Endodermal cell (in vitro differentiated cells): ENCODE results near the gene SCTR. TPM values are rescaled to one million over a fixed set of nuclear protein-coding genes. Genes with fewer than 3 reads are reported as not detected.
A peak's percentile ranks its signal among the peaks of the same experiment; 100 is the strongest.

Source experiments
- DNase-seq: peaks from one replicate; pipeline ENCODE4 v3.0.0-alpha.2; 2017
- H3K27ac ChIP-seq: 2 replicates; pipeline ENCODE4 v1.5.1; 2013; ENCODE audit warnings: mild to moderate bottlenecking, low read depth, low read length, moderate library complexity
- H3K27me3 ChIP-seq: 2 replicates; pipeline ENCODE4 v1.6.1; 2013; ENCODE audit warnings: mild to moderate bottlenecking, low read length, moderate library complexity; ENCODE audit not compliant: insufficient read depth, control insufficient read depth, poor library complexity, severe bottlenecking
- H3K36me3 ChIP-seq: 2 replicates; pipeline ENCODE4 v1.7.0; 2013; ENCODE audit warnings: mild to moderate bottlenecking, low read length, moderate library complexity; ENCODE audit not compliant: control insufficient read depth, insufficient read depth
- H3K4me1 ChIP-seq: one replicate; pipeline ENCODE4 v1.7.0; 2013; ENCODE audit warnings: low read length; ENCODE audit not compliant: control insufficient read depth, insufficient read depth
- H3K4me3 ChIP-seq: 2 replicates; pipeline ENCODE4 v1.5.1; 2013; ENCODE audit warnings: mild to moderate bottlenecking, low read length, moderate library complexity
- H3K9ac ChIP-seq: 2 replicates; pipeline ENCODE4 v1.6.1; 2013; ENCODE audit warnings: mild to moderate bottlenecking, low read length, moderate library complexity; ENCODE audit not compliant: poor library complexity, severe bottlenecking; ENCODE audit errors: extremely low read depth
- H3K9me3 ChIP-seq: 2 replicates; pipeline ENCODE4 v1.6.1; 2013; ENCODE audit warnings: mild to moderate bottlenecking, low read length, moderate library complexity; ENCODE audit not compliant: control insufficient read depth
- H3K27ac Mint-ChIP-seq: 2 replicates; pipeline ENCODE4 v1.8.0; 2020; ENCODE audit warnings: mixed read lengths
- H3K27me3 Mint-ChIP-seq: 2 replicates; pipeline ENCODE4 v1.8.0; 2021; ENCODE audit warnings: mild to moderate bottlenecking, mixed read lengths; ENCODE audit not compliant: insufficient read depth
- H3K36me3 Mint-ChIP-seq: 2 replicates; pipeline ENCODE4 v1.8.0; 2020; ENCODE audit warnings: low read depth, mixed read lengths
- H3K4me1 Mint-ChIP-seq: 2 replicates; pipeline ENCODE4 v1.8.0; 2020; ENCODE audit warnings: mixed read lengths
- H3K4me3 Mint-ChIP-seq: 2 replicates; pipeline ENCODE4 v1.8.0; 2020; ENCODE audit warnings: mild to moderate bottlenecking, moderate library complexity, mixed read lengths
- H3K9me3 Mint-ChIP-seq: 2 replicates; pipeline ENCODE4 v1.8.0; 2020; ENCODE audit warnings: mild to moderate bottlenecking, mixed read lengths
- CTCF ChIP-seq: fragments of 200-600 bp; sonication (generic); conservative IDR thresholded peaks from 2 replicates; pipeline ENCODE4 v1.5.0; 2021; ENCODE audit warnings: antibody characterized with exemption, mild to moderate bottlenecking
- WGBS, 2 experiments: methylation state at CpG; one replicate each; pipeline versions ENCODE4 v1.1.5 to v1.1.7; 2013; ENCODE audit warnings: missing lambda C conversion rate in 2 of 2, mixed read lengths in 1 of 2; ENCODE audit not compliant: insufficient coverage in 1 of 2, insufficient read length in 1 of 2; 5-methylcytosine and 5-hydroxymethylcytosine counted together
- total RNA-seq, 2 donors: library from RNA; stranded (reverse); fragmentation: NEBNext Ultra II Directional in 1 of 2; extraction: Animal tissue kit (Norgen Biotek cat#: 25700) in 1 of 2; gene quantifications; 2 replicates in 1 of 2; 3 replicates in 1 of 2; pipeline ENCODE4 v1.2.1, GENCODE V29; 2021

SCTR gene
- total RNA-seq, 2 donors from 2014 or later, result 0.20 to 0.49 TPM

- WGBS, 2 experiments, result 81 to 84% methylated on average over 7 to 11 of the region's 11 CpGs
- Mint-ChIP-seq H3K4me1 (peaks cover 21% of the 10 kb centered on the region), H3K36me3 (no peaks in the 10 kb centered on the region), H3K4me3 (no peak overlapping the region), H3K27ac (no peak overlapping the region), H3K27me3 (peaks cover 14% of the 10 kb centered on the region), H3K9me3 (no peaks in the 10 kb centered on the region)
- peaks cover 3% of the 10 kb centered on the region for H3K4me1 ChIP-seq
- H3K27me3 ChIP-seq, result no peaks in the 10 kb centered on the region
- H3K9me3 ChIP-seq, result no peaks in the 10 kb centered on the region
- H3K36me3 ChIP-seq, result no peaks in the 10 kb centered on the region
- no peak for TF ChIP-seq CTCF
- H3K9ac ChIP-seq, result no peak overlapping the region
- no peak overlapping the region for H3K4me3 ChIP-seq
- DNase-seq, result peak; percentile 65
- H3K27ac ChIP-seq, result no peak overlapping the region
These were observed 43.6 kb downstream of the SCTR start for GRCh38 chr2:119480718-119481142.

- no peaks in the 10 kb centered on the region for H3K9me3 Mint-ChIP-seq
These were observed 44.1 kb downstream of the SCTR start for GRCh38 chr2:119480184-119480583.

GRCh38 chr2:119478978-119479295 is 45.3 kb downstream of the SCTR start:
- no peak overlapping the region for H3K4me3 ChIP-seq
- peaks cover 3% of the 10 kb centered on the region for H3K4me1 ChIP-seq
- TF ChIP-seq CTCF, result no peak
- Mint-ChIP-seq H3K36me3 (no peaks in the 10 kb centered on the region), H3K27me3 (peaks cover 6% of the 10 kb centered on the region), H3K27ac (no peak overlapping the region), H3K4me1 (peaks cover 21% of the 10 kb centered on the region), H3K9me3 (no peaks in the 10 kb centered on the region), H3K4me3 (no peak overlapping the region)
- no peak for DNase-seq
- no peaks in the 10 kb centered on the region for H3K36me3 ChIP-seq
- no peak overlapping the region for H3K27ac ChIP-seq
- no peaks in the 10 kb centered on the region for H3K27me3 ChIP-seq
- no peak overlapping the region for H3K9ac ChIP-seq
- WGBS, 2 experiments, result 85 to 96% methylated on average over 3 of the region's 3 CpGs
- no peaks in the 10 kb centered on the region for H3K9me3 ChIP-seq

More at GRCh38 chr2:119480184-119480583, 44.1 kb downstream of the SCTR start:
- H3K36me3 Mint-ChIP-seq, result no peaks in the 10 kb centered on the region
- DNase-seq, result no peak
- no peaks in the 10 kb centered on the region for H3K9me3 ChIP-seq
- peaks cover 3% of the 10 kb centered on the region for H3K4me1 ChIP-seq
- no peak overlapping the region for H3K27ac ChIP-seq
- peaks cover 12% of the 10 kb centered on the region for H3K27me3 Mint-ChIP-seq
- no peak for TF ChIP-seq CTCF
- H3K36me3 ChIP-seq, result no peaks in the 10 kb centered on the region
- no peak overlapping the region for H3K4me3 Mint-ChIP-seq
- no peak overlapping the region for H3K9ac ChIP-seq
- WGBS, 2 experiments, result 96 to 97% methylated on average over 5 of the region's 5 CpGs
- no peak overlapping the region for H3K27ac Mint-ChIP-seq
- no peaks in the 10 kb centered on the region for H3K27me3 ChIP-seq
- H3K4me1 Mint-ChIP-seq, result peaks cover 20% of the 10 kb centered on the region
- H3K4me3 ChIP-seq, result no peak overlapping the region
